DMS53 treated with DMSO at 0.1 percent for 48 hours (cell line): Measurements from ENCODE around the gene USP32.
"Not testable (repeated sequence)": the region's sequence is repeated elsewhere in the genome, so short reads cannot be mapped to it uniquely, and the experiment has no call there.

Source experiments
- DNase-seq: peaks from one replicate; lab custom pipeline; 2025; ENCODE audit not compliant: unreplicated experiment; lab: John Stamatoyannopoulos, UW

The USP32 gene

DNA sequence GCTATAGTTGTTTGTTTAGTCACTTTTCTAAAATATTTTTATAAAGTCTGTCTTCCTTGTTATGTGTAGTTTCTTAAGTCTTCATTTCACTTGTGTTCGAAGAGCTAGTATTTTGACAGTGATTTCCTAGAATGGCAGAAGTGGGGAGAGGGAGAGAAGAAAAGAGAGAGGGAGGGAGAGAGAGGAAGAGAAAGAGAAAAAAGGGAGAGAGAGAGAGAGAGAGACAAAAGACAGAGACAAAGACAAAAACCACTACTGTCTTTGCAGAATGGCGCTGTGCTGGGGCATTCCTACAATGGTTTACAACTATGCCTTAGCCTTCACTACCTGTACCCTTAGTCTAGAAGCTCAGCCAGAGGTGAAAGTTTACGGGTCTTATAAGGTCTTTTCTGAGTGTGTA, 151.6 kb downstream of the USP32 start:
- no peak for DNase-seq

DNA sequence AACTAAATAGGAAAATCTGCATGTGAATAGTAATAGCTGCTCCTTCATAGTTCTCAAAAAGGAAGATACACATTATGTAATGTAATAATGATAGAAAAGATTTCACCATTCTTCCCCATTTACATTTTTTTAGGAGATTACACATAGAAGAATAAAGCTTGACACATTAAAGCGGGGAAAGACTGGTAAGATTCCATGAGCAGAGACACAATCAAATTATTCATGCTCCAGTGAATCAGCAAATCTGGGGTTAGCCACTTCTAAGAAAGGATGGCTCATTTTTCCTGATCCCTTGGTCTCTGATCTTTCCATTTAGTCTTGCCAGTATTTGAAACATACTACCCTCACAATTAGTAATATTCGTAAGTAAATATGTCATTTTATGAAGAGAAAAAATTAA, 160.2 kb downstream of the USP32 start:
- DNase-seq: no peak

DNA sequence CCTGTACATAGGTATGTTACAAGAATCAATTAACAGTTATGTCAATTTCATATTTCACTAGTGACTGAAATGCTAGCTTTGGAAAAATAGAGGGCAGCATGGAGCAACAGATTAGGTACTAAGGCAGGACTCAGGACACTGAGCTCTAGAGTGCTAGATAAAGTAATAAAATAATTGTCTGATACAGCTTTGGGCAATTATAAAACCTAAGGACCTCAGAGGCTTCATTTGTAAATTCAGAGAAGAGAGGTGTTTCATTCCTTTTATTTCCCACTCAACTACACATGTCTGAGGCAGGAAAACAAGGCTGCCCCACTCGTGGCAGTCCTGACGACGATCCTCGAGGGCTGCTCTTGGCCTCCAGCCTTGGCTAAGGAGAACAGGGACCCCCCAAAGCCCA, 160.7 kb downstream of the USP32 start:
- peak; percentile 1 for DNase-seq

DNA sequence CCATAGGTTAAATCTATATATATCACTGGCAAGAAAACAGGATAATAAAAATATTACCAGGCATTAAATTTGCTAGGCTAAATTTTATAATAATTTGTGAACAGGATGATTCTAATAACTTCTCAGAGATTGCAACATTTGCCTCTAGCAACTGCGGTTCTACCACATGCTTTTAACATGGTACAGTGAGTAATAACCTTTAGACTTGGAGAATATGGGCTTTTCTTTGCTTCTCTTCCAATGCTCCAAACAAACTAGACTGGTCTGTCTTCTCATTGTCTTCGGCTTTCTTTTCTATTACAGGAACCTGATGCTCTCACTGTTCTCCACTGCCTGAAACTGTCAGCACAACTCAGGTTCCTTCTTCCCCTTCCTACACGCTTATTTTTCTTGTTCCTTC, 161.6 kb downstream of the USP32 start:
- no peak for DNase-seq

DNA sequence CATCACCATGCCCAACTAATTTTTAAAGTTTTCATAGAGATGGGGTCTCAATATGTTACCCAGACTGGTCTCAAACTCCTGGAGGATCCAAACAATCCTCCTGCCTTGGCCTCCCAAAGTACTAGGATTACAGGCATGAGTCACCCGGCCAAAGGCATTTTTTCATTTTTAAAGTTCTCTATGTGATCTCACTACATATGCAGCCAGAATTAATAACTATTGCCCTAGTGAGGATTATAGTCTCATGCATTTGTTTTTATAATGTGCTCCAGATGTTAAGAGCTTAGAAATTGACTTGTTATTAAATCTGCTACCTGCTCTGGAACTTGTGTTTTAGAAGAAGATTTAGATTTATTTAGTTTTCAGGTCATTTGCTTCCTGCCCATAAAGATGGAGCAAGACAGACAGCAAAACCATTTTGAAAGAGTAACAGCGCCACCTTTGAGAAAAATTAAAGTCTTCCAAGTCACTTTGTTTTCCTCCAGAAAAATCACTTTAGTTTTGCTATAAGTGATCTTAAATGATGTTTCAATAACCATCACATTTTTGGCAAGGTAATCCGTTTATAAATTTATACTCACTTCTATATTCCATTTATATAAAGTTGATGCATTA, 162.6 kb downstream of the USP32 start:
- no peak for DNase-seq

DNA sequence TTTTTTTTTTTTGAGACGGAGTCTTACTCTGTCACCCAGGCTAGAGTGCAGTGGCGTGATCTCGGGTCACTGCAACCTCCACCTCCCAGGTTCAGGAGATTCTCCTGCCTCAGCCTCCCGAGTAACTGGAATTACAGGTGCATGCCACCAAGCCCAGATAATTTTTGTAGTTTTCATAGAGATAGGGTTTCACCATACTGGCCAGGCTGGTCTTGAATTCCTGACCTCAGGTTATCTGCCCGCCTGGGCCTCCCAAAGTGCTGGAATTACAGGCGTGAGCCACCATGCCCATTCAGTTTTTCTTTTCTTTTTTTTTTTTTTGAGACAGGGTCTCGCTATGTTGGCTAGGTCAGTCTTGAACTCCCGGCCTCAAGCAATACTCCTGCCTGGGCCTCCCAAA, 164.7 kb downstream of the USP32 start:
- DNase-seq: not testable (repeated sequence)

DNA sequence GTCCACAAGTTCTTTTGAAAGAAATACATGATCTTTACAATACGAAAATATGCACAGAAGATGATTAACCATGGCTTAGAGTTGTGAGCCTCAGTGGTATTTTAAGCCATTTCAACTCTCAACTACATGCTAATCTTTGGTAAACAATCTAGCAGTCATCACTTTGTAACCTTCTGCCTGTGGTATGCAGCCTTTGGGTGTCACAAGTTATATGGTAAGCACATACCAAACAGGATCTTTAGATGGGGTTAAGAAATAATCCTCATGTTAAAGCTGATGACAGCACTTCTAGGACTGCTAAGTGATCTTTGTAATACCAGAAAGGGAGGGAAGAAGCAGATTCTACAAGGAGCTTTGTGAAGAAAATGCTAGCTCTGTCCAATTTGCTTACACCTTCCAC, 167.9 kb downstream of the USP32 start:
- DNase-seq: no peak

DNA sequence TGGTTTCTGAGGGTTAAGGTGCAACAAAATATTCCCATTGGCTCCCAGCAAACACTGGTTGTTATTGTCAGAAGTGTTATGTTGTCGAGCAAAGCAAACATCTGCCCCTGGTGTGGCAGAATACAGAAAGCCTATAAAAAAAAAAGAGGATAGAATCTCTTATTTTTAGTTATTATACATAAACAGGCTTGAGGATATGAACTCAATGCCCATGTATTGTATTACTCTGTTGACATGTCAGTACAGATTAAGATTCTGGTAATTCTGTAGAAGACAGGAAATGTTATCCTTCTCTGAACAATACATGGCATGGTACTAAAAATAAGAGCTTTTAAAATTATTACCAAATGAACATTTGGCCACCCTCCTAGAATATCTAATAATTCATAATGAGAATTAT, 168.5 kb downstream of the USP32 start:
- no peak for DNase-seq

DNA sequence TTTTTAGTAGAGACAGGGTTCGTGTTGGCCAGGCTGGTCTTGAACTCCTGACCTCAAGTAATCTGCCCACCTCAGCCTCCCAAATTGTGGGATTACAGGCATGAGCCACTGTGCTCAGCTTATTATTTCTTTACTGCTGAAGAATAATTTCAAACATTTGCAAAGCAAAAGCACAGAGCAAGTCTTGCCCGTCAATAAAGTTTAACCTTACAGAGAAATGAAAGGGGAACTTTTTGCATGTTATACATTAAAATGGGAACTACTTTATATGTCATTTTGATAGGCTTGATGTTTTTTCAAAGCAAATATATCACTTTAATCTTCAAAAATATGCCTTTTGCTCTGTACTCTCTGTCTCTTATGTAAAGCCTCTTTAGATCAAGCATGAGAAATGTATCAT, 173.2 kb downstream of the USP32 start:
- not testable (repeated sequence) for DNase-seq

DNA sequence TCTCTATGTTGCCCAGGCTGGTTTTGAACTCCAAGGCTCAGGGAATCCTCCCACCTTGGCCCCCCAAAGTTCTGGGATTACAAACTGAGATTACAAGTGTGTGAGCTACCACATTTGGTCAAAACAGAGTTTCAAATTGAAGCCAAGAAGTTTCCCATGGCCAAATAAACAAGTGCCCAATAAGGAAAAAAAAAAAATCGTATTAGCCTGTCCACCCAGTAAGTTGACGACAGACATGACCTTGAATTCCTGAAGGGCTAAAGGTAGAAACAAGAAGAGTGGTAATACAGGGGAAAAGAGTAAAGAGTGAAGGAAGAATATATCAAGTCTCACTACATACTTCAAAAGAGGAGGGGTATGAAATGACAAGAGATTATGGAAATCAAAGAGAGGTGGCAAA, 176.0 kb downstream of the USP32 start:
- not testable (repeated sequence) for DNase-seq

DNA sequence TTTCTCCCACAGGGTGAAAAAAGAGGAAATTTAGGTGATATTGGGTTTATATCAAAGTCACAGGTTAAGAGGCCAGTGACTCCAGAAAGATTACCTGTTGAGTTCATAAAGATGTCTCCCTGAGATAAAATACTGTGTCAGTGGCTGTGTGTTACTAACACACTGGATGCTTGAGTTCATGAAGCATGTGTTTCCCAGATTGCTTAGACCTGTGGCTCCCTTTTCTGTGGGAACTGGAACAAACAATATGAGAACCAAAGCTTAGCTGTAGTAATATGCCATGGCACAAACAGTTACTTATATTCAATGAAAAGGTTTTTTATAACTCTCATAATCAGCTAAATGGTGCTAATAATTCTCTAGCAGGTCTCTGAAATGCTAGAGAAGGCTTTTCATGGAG, 180.7 kb downstream of the USP32 start:
- not testable (repeated sequence) for DNase-seq

DNA sequence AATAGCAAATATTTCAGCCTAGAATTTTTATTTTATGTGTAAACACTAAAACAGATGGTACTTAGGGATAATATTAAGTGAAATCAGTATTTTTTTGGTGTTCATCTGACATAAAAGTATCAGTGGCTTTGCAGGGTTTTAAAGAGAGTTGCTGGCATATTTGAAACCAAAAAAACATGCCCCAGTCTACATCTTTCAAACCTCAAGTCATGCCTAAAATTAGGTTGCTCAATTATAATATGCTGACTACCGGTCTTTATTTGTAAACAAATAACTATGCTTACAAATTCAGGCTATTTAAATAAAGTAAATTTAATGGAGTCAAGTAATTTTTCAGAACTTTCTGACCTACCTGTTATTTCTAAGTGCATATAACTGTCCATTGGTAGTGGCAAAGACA, 183.6 kb downstream of the USP32 start:
- not testable (repeated sequence) for DNase-seq

DNA sequence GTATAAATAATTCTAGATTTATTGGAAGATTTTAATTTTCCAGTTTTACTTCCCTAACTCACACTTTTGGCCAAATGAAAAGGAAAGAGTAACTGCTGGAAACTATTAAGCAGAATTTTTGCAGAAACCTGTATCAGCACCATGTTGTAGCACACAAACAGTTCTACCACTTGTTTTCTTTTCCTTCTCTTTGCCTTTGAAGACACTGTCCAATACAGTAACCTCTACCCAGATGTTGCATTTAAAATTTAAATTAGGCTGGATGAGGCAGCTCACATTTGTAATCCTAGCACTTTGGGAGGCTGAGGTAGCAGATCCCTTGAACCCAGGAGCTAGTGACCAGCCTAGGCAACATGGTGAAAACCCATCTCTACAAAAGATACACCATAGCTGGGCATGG, 186.2 kb downstream of the USP32 start:
- not testable (repeated sequence) for DNase-seq

DNA sequence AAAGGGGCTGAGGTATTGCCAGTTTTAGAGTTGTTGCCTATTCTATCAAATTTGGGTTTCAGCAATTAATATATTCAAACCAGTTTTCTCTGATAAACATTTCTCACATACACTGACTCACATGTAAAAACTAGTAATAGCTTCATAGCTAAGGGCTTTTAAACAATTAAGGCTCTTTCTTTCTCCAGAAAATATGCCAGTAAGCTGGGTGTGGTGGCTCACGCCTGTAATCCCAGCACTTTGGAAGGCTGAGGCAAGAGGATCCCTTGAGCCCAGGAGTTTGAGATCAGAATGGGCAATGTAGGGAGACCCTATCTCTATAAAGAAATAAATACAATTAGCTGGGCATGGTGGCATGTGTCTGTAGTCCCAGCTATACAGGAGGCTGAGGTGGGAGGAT, 193.3 kb downstream of the USP32 start:
- not testable (repeated sequence) for DNase-seq

DNA sequence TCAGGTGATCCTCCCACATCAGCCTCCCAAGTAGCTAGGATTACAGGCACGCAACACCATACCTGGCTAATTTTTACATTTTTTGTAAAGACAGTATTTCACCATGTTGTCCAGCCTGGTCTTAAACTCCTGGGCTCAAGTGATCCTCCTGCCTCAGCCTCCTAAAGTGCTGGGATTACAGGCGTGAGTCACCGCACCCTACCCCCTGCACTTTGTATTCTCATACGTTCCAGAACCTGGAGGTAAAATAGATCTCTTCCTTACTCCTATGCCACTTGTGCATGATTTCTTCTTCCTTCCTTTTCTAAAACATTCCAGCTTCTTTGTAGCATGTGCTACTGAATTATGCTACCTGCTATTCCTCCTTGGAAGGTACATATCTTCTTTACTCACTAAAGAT, 197.8 kb downstream of the USP32 start:
- DNase-seq: not testable (repeated sequence)

DNA sequence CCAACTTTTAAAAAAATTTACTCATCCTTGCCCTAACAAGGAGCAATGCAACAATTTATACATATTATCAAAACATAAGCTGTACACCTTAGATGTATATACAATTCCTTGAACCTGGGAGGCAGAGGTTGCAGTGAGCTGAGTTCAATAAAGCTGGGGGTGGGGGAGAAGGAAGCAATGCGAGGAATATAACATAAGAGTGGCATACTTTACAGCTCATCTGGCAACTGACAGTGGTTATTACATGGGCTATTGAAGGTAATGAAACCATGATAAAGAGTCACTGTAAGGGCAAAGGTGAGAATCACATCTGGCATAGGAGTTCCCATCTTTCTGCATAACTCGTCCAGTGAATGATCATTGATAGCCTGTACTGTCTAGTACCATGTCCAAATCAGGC, 198.5 kb downstream of the USP32 start:
- DNase-seq: no peak

DNA sequence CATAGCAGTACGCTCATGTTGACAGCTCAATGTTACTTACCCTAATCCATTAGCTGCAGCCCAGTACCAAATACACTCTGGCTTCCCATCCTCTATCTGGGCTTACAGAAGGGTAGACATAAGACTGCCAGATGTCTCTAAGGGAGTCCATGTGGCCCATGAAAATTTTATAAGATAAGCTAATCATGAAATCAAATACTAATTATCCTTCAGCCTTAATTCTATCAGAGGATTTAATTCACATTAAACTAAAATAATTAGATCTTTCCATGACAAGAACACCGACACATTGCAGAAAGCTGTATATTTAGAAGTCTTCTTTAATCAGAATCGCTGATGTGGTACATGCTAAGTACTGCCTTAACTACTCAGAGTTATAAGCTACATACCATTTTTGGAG, 198.9 kb downstream of the USP32 start:
- not testable (repeated sequence) for DNase-seq

DNA sequence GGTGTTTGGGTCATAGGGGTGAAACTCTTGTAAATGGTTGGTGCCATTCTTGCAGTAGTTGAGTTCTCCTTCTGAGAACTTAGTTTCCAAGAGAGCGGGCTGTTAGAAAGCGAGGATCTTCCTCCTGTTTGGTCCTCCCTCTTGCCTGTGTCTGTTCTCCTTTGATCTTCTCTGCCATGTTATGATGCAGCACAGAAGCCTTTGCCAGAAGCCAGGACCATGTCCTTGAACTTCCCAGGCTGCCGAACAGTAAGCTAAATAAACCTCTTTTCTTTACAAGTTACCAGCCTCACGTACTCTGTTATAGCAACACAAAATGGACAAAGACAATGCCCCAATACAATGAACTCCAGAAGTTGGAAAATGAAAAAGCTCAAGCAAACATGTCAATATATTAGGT, 201.9 kb downstream of the USP32 start:
- DNase-seq: not testable (repeated sequence)

DNA sequence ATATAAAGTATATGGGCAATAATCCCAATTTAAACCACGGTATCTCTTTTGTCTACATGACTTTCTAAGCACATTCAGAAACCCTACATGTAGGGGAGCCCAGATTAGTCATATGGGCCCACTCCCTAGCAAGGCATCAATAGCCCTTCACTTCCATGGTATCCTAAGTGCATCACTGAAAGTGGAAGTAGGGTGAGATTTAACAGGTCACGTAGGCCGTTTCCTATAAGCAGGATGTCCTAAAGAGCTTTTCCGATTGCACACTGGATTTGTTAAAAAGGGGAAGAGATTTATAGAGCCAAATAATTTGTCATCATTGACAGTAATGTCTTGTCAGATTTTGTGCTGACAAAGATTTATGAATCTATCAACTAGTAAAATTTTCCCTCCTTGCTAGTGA, 203.2 kb downstream of the USP32 start:
- DNase-seq: no peak

DNA sequence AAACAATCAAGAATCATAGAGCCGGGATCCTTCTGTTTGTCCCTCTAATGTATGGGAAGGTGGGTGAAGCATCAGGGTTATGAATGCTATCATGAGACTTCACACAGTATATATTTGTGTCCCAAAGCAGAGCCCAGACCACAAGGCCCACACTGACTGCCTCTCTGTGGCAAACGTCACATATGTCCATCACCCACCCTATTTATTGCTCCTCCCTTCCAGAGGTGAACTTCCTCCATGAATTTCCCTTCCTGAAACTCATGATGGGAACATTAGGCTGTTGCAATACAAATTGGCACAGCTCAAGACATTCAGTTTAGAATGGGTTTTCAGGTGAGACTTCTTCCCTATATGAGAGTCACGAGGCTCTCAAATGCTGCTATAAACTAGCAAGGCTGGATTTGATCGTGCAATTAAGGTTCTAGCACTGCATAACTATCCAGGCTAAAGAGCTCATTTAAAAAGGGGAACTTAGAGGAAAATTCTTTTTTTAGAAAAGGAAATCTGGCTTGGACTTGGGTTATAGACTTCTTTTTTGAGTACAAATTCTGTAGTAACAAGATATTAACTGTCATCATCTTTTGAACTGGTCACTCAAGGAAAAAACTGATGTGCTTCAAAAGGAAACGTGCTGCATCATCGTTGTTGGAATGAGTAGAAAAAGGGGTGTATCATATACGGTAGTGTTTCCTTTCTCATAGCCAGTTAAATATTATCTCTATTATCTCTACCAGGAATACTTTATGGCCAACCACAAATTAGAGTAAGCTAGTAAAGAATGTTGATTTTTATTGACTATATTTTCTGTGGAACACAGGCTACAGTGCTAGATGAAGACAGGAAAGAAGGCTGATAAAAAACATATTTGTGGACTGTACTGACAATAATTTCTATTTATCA, 204.8 kb downstream of the USP32 start:
- DNase-seq: not testable (repeated sequence)

DNA sequence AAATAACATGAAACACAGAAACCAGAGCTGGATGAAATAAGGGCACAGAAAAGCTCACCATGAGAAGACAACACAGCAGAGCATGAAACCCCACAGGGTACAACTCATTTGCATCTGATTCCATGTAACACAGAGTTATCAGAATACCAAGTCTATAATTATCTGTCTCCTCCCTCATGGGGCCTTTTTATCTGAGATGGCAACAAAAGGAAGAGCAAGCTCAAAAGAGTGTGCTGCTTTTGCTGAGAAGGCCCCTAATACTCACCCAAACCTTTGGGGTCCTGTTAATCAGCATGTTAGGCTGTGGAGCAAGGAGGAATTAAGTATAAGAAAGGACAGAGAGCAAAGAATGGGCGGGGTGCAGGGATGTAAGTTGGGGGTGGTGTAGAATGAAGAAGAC, 205.6 kb downstream of the USP32 start:
- not testable (repeated sequence) for DNase-seq

DNA sequence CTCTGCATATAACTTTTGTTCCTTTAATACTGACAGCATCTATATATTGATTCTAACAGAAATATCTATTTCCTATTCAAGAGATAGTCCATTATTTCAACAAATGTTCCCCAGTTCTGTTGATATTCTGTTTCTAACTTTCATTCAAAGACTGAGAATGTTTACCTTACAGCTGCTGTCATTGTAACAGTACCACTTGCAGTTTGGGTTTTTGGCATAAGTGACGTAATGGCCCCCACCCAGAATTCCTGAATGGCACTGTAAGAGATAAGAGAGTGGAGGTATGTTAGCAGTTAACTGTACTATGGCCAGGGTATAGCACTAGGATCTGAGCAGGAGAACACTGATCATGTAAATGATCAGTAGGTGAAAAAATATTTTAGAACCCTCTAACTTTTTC, 211.6 kb downstream of the USP32 start:
- not testable (repeated sequence) for DNase-seq
